ENCODE measurements around the gene FAM170A. TPM values are rescaled to one million over a fixed set of nuclear protein-coding genes. Genes with fewer than 3 reads are reported as not detected.

FAM170A gene
- total and polyA plus RNA-seq, 9 of the 15 experiments (the other 6 are each of a cell fraction or from before 2014, with no cell fraction given), result 0.13 TPM; not detected in 8

GRCh38 chr5:119666542-119666941 lies 37.2 kb downstream of the FAM170A start:
- no peak for DNase-seq (ENCODE audit: extremely low read depth in 1 of 4, low spot score in 3 of 4)
- no peaks in the 10 kb centered on the region for H3K4me1 ChIP-seq (replicated peaks in 1 of 2; ENCODE audit: control insufficient read depth in 2 of 2, insufficient read depth in 2 of 2, low read length in 2 of 2)
- no peak overlapping the region for H3K27ac ChIP-seq (ENCODE audit: extremely low read depth, low read depth, low read length)
- H3K79me2 ChIP-seq (ENCODE audit: control insufficient read depth, insufficient read depth, low read length), result no peaks in the 10 kb centered on the region
- no peak overlapping the region for H3K4me2 ChIP-seq (ENCODE audit: insufficient read depth, low read length)
- no peaks in the 10 kb centered on the region for H3K9me3 ChIP-seq (replicated peaks; ENCODE audit: control insufficient read depth, insufficient read depth, low read depth, low read length)
- H3K4me3 ChIP-seq, result no peak overlapping the region
- H3K9ac ChIP-seq (ENCODE audit: insufficient read depth in 1 of 2, low read depth in 2 of 2, low read length in 2 of 2), result no peak overlapping the region
- no peak for FAIRE-seq
- H3K9me1 ChIP-seq (ENCODE audit: control insufficient read depth, insufficient read depth, low read length), result no peaks in the 10 kb centered on the region
- H3K27me3 ChIP-seq (ENCODE audit: control insufficient read depth in 2 of 2, insufficient read depth in 2 of 2, low read length in 2 of 2), result no peaks in the 10 kb centered on the region
- no peak for ATAC-seq
- H2AFZ ChIP-seq (ENCODE audit: low read depth, low read length), result no peak overlapping the region
- H3K36me3 ChIP-seq (ENCODE audit: control insufficient read depth, insufficient read depth, low read length), result no peaks in the 10 kb centered on the region
- ChIA-PET CTCF (ENCODE audit: low intra/inter-chr PET ratio) (no interaction called here), POLR2A (no interaction called here)
- intact Hi-C loops (cut with micrococcal nuclease) (no loop called here), in situ Hi-C loops (cut with MboI) (no loop called here)
- H4K20me1 ChIP-seq (replicated peaks; ENCODE audit: control insufficient read depth, insufficient read depth, low read length), result no peaks in the 10 kb centered on the region
- no TSS peak for BruUV-seq (replicated peaks)
- TF ChIP-seq E2F8 (IDR thresholded peaks at IDR 0.05; ENCODE audit: low read depth, partially characterized antibody) (no peak), RAD21 (CRISPR knock-in tag; conservative IDR thresholded peaks at IDR 0.05 in 1 of 2, IDR thresholded peaks at IDR 0.05 in 1 of 2) (no peak), CEBPZ (IDR thresholded peaks at IDR 0.05; ENCODE audit: borderline replicate concordance, low read depth, low read length) (no peak), NR2C2 (CRISPR knock-in tag; IDR thresholded peaks at IDR 0.05) (no peak), NR2C2 (tag; IDR thresholded peaks at IDR 0.05) (no peak), RBM14 (IDR thresholded peaks at IDR 0.05; ENCODE audit: borderline replicate concordance, insufficient read depth, low read depth, low read length) (no peak), FOXJ3 (CRISPR knock-in tag; IDR thresholded peaks at IDR 0.05) (no peak), USF2 (CRISPR knock-in tag; IDR thresholded peaks at IDR 0.05) (no peak), HMG20B (CRISPR knock-in tag; IDR thresholded peaks at IDR 0.05) (no peak), TSHZ1 (CRISPR knock-in tag; IDR thresholded peaks at IDR 0.05) (no peak), HDAC2 (IDR thresholded peaks at IDR 0.05) (no peak), ARID1B (IDR thresholded peaks at IDR 0.05) (no peak), BRD4 (IDR thresholded peaks at IDR 0.05) (no peak)

Data from K562 (cell line).